Measurements from ENCODE around the gene PADI1.
"Not testable (repeated sequence)": the region's sequence is repeated elsewhere in the genome, so short reads cannot be mapped to it uniquely, and the experiment has no call there.

Gene PADI1

DNA sequence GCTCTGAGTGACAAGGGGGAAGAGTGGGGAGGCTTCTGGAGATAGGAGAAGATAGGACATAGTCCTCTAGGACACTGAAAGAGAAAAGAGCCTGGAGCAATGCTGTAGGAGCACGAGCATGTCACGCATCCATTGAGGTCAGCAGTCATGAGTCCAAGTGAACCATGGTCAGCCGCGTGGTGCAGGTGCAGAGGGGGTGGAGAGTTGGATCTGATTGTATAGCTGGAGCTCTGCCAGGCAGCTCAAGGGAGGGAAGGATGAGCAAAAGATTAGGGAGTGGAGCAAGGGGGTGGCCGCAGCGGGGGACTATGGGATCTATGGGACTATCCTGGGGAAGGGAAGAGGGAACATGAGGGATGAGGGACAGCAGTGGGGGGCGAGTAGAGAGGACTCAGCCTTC is 14.0 kb downstream of the PADI1 start:
- DNase-seq, result no peak

DNA sequence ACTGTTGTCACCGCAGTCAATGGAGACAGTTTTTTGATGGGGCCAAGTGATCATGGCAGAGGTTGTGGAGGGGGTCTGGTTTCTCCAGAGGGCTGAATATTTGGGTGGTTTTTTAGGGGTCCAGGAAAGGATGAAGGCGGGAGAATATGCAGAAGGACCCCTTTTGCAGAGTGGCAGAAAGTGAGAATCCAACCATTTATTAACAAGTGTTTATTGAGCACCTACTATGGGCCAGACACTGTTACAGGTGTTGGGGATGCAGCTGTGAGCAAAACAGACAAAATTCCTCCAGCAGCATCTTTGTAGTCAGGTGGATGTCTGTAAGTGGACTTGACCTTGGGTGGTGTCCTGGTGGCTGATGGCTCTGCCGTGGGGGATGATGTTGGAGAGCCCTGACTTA is 15.4 kb downstream of the PADI1 start:
- no peak for DNase-seq

DNA sequence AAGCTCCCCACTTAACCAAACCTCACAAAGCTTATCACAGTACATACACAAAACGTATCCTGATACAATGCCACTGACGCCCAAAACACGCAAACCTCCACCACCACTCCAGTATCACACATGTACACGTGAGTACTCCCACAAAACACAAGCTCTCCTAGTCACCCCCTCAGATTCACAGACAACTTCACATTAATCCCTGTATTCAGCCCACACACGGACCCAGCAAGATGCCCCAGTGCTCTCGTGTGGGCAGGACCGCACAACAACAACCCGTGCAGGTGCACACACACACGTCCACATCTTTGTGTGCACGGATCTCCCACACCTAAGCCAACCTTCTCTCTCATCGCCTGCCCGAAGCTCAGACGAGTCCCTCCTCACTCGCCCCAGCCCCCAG is 17.6 kb downstream of the PADI1 start:
- no peak for DNase-seq

- DNase-seq, result no peak
These were observed 19.5 kb downstream of the PADI1 start for GRCh38 chr1:17224434-17224833.

GRCh38 chr1:17225140-17225539 is 20.2 kb downstream of the PADI1 start:
- DNase-seq, result no peak

GRCh38 chr1:17227358-17227915 is 22.5 kb downstream of the PADI1 start:
- no peak for DNase-seq

- no peak for DNase-seq
These were observed 23.7 kb downstream of the PADI1 start for GRCh38 chr1:17228619-17229018.

DNA sequence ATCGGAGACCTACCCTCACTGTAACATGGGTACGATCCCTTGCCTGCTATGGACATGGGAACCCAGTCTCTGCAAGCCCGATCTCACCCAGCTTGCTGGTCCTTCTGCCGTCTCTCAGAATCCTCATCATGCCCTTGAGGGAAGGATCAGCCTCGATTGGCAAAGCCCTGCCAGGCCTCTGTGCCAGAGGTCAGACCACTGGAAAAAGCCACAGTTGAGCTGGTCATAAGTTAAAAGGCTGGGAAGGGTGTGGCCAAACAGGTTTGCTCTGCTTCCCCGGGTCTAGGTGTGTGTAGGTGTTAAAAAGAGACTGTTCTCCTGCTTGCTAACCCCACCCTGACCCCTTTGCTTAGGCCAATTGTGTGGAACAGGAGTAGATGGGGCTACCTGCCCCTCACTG is 24.5 kb downstream of the PADI1 start:
- DNase-seq, result no peak

- DNase-seq, result no peak
These were observed 25.2 kb downstream of the PADI1 start for GRCh38 chr1:17230106-17230505.

- DNase-seq, result no peak
These were observed 25.9 kb downstream of the PADI1 start for GRCh38 chr1:17230671-17231310.

- DNase-seq, result no peak
These were observed 28.1 kb downstream of the PADI1 start for GRCh38 chr1:17232759-17233661.

GRCh38 chr1:17233675-17234320 is 28.9 kb downstream of the PADI1 start:
- no peak for DNase-seq

DNA sequence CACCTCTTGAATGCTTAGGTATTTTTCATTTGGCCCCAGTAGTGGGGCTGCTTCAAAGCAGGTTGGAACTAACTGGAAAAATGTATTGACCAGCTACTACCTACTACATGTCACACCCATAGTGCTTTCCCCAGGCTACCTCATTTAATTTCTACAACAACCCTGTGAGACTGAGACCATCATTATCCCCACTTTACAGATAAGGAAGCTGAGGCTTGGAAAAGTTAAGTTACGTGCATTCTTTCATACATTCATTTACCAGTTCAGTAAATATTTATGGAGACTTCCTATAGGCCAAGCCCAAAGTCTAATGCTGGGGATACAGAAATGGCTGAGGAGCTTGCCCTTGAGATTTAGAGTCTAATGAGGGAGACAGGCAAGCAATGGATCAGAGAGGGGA is 29.5 kb downstream of the PADI1 start:
- no peak for DNase-seq

- DNase-seq, result no peak
These were observed 30.4 kb downstream of the PADI1 start for GRCh38 chr1:17235135-17235885.

DNA sequence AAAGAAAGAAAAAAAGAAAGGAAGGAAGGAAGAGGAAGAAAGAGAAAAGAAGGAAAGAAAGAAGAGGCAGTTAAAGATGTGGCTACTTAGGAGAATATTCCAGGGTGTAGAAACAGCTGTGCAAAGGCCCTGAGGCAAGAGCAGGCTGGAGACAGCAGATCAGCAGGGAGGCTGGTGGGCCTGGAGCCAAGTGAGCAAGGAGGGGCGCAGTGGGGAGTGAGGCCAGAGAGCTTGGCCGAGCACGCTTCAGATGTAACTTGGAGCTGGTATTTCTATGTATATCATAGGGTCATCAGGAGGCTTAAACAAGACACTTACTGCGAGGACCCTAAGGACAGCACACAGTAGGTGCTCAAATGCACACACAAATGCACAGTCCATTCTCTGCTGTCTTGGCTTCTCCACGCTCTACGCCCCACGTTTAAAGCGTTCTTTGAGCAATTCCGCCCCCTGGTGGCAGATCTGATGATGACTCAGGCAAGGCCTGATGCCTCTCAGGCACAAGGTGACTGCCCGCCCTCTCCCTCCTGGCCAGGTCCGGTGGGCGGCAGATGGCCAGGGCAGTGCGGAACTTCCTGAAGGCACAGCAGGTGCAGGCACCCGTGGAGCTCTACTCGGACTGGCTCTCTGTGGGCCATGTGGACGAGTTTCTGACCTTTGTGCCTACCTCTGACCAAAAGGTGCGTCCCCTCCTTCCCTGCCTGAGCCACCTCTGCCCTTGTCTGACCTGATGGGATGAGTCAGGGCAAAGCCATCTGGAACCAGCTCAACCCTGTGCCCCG is 32.0 kb downstream of the PADI1 start:
- peak; percentile 89 for DNase-seq

DNA sequence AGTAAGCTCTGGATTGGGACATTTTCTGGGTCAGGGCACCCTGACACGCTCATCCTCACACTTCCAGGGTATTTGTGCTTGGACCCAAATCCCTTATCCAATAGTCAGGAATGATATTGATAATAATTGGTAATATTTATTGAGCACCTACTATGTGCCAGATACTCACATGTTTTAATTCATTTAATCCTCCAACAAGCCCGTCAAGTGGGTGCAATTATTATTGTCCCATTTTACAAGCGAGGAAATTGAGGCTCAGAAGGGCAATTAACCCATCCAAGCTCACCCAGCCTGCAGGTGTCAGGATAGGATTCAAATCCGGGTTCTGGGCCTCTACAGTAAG is 32.6 kb downstream of the PADI1 start:
- no peak for DNase-seq

- peak; percentile 43 for DNase-seq
These were observed 34.5 kb downstream of the PADI1 start for GRCh38 chr1:17239420-17239819.

DNA sequence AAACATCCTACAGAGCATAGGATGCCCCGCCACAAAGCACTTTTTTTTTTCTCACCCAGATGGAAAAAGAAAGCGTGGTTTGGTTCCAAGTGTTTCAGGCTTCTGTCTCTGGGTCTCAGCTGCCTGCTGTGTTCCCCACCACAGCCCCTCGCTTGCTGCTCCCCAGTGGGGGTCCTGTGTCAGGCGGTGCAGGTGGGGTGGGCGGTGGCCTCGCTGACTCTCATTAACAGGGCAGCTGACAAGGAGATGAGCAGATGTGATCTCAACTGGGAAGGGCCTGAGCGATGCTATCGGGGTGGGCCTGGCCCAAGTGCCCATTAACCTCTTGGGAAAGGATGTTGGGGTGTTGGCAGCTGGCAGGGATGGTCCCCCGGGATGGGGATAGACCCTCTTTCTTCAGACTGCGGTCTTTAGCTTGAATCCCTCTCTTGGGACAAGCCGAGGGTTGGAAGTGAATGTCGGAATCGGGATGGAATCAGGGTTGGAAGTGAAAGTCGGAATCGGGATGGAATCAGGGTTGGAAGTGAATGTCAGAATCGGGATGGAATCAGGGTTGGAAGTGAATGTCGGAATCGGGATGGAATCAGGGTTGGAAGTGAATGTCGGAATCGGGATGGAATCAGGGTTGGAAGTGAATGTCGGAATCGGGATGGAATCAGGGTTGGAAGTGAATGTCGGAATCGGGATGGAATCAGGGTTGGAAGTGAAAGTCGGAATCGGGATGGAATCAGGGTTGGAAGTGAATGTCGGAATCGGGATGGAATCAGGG is 36.3 kb downstream of the PADI1 start:
- DNase-seq, result not testable (repeated sequence)

GRCh38 chr1:17241780-17242074 is 36.8 kb downstream of the PADI1 start:
- DNase-seq, result not testable (repeated sequence)

DNA sequence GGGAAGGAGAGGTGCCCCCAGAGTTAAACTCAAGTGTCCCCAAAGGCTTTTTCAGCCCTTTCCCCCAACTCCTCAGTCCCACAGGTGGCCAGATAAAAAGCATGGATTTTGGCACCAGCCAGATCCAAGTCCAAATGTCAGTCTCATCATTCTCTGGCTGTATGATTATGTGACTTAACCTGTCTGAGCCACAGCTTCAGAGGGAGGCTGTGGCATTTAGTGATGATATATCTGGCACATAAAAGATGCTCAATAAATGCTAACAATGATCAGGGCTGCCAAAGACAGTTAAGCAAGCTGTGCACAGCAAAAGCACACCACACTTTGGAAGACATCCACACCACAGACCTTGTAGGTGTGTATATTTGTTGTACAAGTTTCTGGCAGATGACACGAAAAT is 38.3 kb downstream of the PADI1 start:
- no peak for DNase-seq

All from activated CD4-positive, alpha-beta T cell treated with anti-CD3 and anti-CD28 coated beads, Interleukin-2, Interleukin-6, amounts not matched to agents 100 ng/mL and 50 ng/mL, durations not matched to agents 16 hours and 8 hours (primary cell).